IMR-90 (cell line): ENCODE results near the gene BEGAIN.

Experiments used
- CEBPB ChIP-seq: IDR thresholded peaks from 2 replicates; pipeline ENCODE4 v1.6.1; 2012; ENCODE audit warnings: low read depth, low read length, improper control_type of control experiment
- CTCF ChIP-seq: conservative IDR thresholded peaks from 2 replicates; pipeline ENCODE4 v1.5.1; 2012; ENCODE audit warnings: mild to moderate bottlenecking, low read depth, low read length, improper control_type of control experiment
- MAFK ChIP-seq: IDR thresholded peaks from 2 replicates; pipeline ENCODE4 v1.6.1; 2012; ENCODE audit warnings: low read depth, low read length, improper control_type of control experiment
- NFE2L2 ChIP-seq: fragments of 150-350 bp; IDR thresholded peaks from 2 replicates; pipeline ENCODE4 v1.6.1; 2016; ENCODE audit warnings: low read depth, mild to moderate bottlenecking, low read length
- POLR2A ChIP-seq: IDR thresholded peaks from 2 replicates; pipeline ENCODE4 v1.6.1; 2012; ENCODE audit warnings: mild to moderate bottlenecking, low read depth, low read length
- RFX5 ChIP-seq: IDR thresholded peaks from 2 replicates; pipeline ENCODE4 v1.8.0; 2012; ENCODE audit warnings: low read depth, mild to moderate bottlenecking, low read length, moderate library complexity
- SMC3 ChIP-seq: fragments of 150-350 bp; IDR thresholded peaks from 2 replicates; pipeline ENCODE4 v1.6.1; 2016; ENCODE audit warnings: low read depth, mild to moderate bottlenecking, antibody characterized with exemption, low read length, moderate library complexity
- TF ChIP-seq, protein P1 (sequence below): fragments of 150-350 bp; IDR thresholded peaks from 2 replicates; pipeline ENCODE4 v1.6.1; 2016; ENCODE audit warnings: low read depth, mild to moderate bottlenecking, low read length, moderate library complexity, borderline replicate concordance

GRCh38 chr14:100618318-100618693 lies 31.1 kb upstream of the BEGAIN start:
- no peak for TF ChIP-seq POLR2A
- TF ChIP-seq SMC3, result no peak
- TF ChIP-seq CTCF, result no peak
- no peak for TF ChIP-seq CEBPB
- no peak for TF ChIP-seq NFE2L2
- TF ChIP-seq RFX5, result no peak
- TF ChIP-seq, protein P1, sequence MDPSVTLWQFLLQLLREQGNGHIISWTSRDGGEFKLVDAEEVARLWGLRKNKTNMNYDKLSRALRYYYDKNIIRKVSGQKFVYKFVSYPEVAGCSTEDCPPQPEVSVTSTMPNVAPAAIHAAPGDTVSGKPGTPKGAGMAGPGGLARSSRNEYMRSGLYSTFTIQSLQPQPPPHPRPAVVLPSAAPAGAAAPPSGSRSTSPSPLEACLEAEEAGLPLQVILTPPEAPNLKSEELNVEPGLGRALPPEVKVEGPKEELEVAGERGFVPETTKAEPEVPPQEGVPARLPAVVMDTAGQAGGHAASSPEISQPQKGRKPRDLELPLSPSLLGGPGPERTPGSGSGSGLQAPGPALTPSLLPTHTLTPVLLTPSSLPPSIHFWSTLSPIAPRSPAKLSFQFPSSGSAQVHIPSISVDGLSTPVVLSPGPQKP, result no peak
- no peak for TF ChIP-seq MAFK
